ENCODE results near the gene POLE. TPM values are rescaled to one million over a fixed set of nuclear protein-coding genes. Genes with fewer than 3 reads are reported as not detected.
A peak's percentile ranks its signal among the peaks of the same experiment; 100 is the strongest.

Gene POLE
- total RNA-seq, 4 donors from 2014 or later: 19.2 to 28.1 (median 23.9) TPM

DNA sequence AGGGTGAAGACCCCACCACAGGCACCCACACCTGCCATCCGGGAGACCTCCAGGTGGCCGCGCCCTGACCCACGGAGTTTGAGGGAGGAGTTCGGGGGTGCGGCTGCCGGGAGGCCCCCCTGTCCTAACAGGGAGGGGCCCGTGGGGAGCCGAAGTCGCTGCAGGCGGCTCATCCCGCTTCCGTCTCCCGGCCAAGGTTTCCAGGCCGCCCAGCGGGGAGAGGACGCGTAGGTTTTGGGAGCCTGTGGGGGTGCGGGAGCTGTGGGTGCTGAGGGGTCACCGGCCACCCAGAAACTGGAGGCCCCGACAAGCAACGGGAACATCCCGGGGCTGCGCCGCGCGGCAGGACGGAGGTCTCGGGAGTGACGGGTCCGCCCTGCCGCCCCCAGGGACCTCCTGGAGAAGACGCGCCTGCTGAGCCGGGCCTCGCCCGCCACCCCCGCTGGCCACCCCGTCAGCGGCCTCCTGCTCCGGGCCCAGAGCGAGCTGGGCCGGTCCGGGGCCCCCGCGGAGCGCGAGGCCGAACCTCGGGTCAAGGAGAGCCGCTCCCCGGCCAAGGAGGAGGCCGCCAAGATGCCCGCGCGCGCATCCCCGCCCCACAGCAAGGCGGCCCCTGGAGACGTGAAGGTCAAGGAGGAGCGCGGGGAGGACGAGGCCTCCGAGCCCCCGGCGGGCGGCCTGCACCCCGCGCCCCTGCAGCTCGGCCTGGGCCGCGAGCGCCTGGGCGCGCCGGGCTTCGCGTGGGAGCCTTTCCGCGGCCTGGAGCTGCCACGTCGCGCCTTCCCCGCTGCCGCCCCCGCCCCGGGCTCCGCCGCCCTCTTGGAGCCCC is 104.3 kb downstream of the POLE start:
- peaks cover 0 to 2% of the 10 kb centered on the region in 2 donors for H3K36me3 ChIP-seq
- 69 to 76% methylated on average over 42 to 59 of the region's 89 CpGs for WGBS, 2 donors
- H3K27ac ChIP-seq: no peak overlapping the region
- TF ChIP-seq POLR2A (IDR thresholded peaks at IDR 0.05) (no peak), CTCF (IDR thresholded peaks at IDR 0.05) (no peak)
- intact Hi-C loops (cut with DNase I): no loop called here
- no peak for DNase-seq
- H3K9me3 ChIP-seq: no peaks in the 10 kb centered on the region
- H3K27me3 ChIP-seq: no peaks in the 10 kb centered on the region
- H3K4me3 ChIP-seq (replicated peaks in 1 of 3): peak overlapping the region in 1 of 3 donors; percentile 8
- H3K4me1 ChIP-seq: no peaks in the 10 kb centered on the region

- peak; percentile 59 to 69 for DNase-seq
- Histone ChIP-seq H3K9me3 (no peaks in the 10 kb centered on the region), H3K36me3 (peaks cover 0 to 7% of the 10 kb centered on the region in 2 donors), H3K4me1 (no peaks in the 10 kb centered on the region), H3K27ac (no peak overlapping the region), H3K27me3 (no peaks in the 10 kb centered on the region), H3K4me3 (replicated peaks in 1 of 3) (peak overlapping the region in 1 of 3 donors; percentile 8)
- TF ChIP-seq POLR2A (IDR thresholded peaks at IDR 0.05) (no peak), CTCF (IDR thresholded peaks at IDR 0.05) (no peak)
- 31 to 57% methylated on average over 21 to 24 of the region's 24 CpGs for WGBS, 2 donors
- intact Hi-C loops (cut with DNase I): no loop called here
Measured at GRCh38 chr12:132582058-132582420, 105.1 kb downstream of the POLE start.

- intact Hi-C loops (cut with DNase I): no loop called here
- WGBS, 2 donors: 80 to 81% methylated on average over 1 to 10 of the region's 17 CpGs
- no peaks in the 10 kb centered on the region for H3K9me3 ChIP-seq
- H3K27me3 ChIP-seq: no peaks in the 10 kb centered on the region
- DNase-seq: no peak
- H3K4me3 ChIP-seq (replicated peaks in 1 of 3): no peak overlapping the region
- H3K36me3 ChIP-seq: peaks cover 0 to 12% of the 10 kb centered on the region in 2 donors
- no peak for TF ChIP-seq POLR2A (IDR thresholded peaks at IDR 0.05)
- no peak for TF ChIP-seq CTCF (IDR thresholded peaks at IDR 0.05)
- H3K27ac ChIP-seq: no peak overlapping the region
- H3K4me1 ChIP-seq: no peaks in the 10 kb centered on the region
Measured at GRCh38 chr12:132581348-132582057, 105.6 kb downstream of the POLE start.

GRCh38 chr12:132580701-132581292 is 106.3 kb downstream of the POLE start:
- H3K4me1 ChIP-seq: no peaks in the 10 kb centered on the region
- TF ChIP-seq CTCF (IDR thresholded peaks at IDR 0.05) (no peak), POLR2A (IDR thresholded peaks at IDR 0.05) (no peak)
- H3K4me3 ChIP-seq (replicated peaks in 1 of 3): no peak overlapping the region
- H3K27me3 ChIP-seq: no peaks in the 10 kb centered on the region
- WGBS, 2 donors: 94 to 98% methylated on average over 8 to 9 of the region's 12 CpGs
- no peak for DNase-seq
- no peaks in the 10 kb centered on the region for H3K9me3 ChIP-seq
- H3K36me3 ChIP-seq: peaks cover 0 to 14% of the 10 kb centered on the region in 2 donors
- intact Hi-C loops (cut with DNase I): no loop called here
- no peak overlapping the region for H3K27ac ChIP-seq

Data from thyroid gland (tissue), 4 donors.